Neural cell (in vitro differentiated cells): ENCODE results near the gene SOCS6. TPM values are rescaled to one million over a fixed set of nuclear protein-coding genes. Genes with fewer than 3 reads are reported as not detected.

Experiments
- H2AFZ ChIP-seq: fragments of 200-600, 300-800 bp; sonication (generic), shearing (Covaris generic); 2 replicates; pipeline ENCODE4 v1.6.0; 2014; ENCODE audit warnings: low read depth, mild to moderate bottlenecking, antibody characterized with exemption, low read length, moderate library complexity
- H3F3A ChIP-seq: fragments of 200-600 bp; shearing (Covaris generic); 2 replicates; pipeline ENCODE4 v1.6.1; 2016; ENCODE audit warnings: mild to moderate bottlenecking, moderate library complexity, mixed read lengths, antibody characterized with exemption, low read length; ENCODE audit not compliant: insufficient read depth, poor library complexity, severe bottlenecking
- H3K27ac ChIP-seq: fragments of 200-600, 300-800 bp; sonication (generic), shearing (Covaris generic); 2 replicates; pipeline ENCODE4 v1.5.1; 2014; ENCODE audit warnings: mild to moderate bottlenecking, low read length, moderate library complexity
- H3K27me3 ChIP-seq: fragments of 300-800, 200-600 bp; sonication (generic), shearing (Covaris generic); 2 replicates; pipeline ENCODE4 v1.6.0; 2014; ENCODE audit warnings: mild to moderate bottlenecking, low read depth, low read length, moderate library complexity; ENCODE audit not compliant: insufficient read depth
- H3K36me3 ChIP-seq: fragments of 300-800, 200-600 bp; sonication (generic), shearing (Covaris generic); 2 replicates; pipeline ENCODE4 v1.5.1; 2014; ENCODE audit warnings: mild to moderate bottlenecking, antibody characterized with exemption, low read length, moderate library complexity; ENCODE audit not compliant: insufficient read depth
- H3K4me2 ChIP-seq: fragments of 300-800, 200-600 bp; sonication (generic), shearing (Covaris generic); 2 replicates; pipeline ENCODE4 v1.6.0; 2014; ENCODE audit warnings: mild to moderate bottlenecking, low read length
- H3K4me3 ChIP-seq: fragments of 300-800, 200-600 bp; sonication (generic), shearing (Covaris generic); 2 replicates; pipeline ENCODE4 v1.5.1; 2014; ENCODE audit warnings: mild to moderate bottlenecking, low read length, moderate library complexity
- H3K79me2 ChIP-seq: fragments of 200-600 bp; shearing (Covaris generic); replicated peaks from 2 replicates; pipeline ENCODE4 v1.6.0; 2014; ENCODE audit warnings: mild to moderate bottlenecking, low read length, moderate library complexity; ENCODE audit not compliant: insufficient read depth
- H3K9ac ChIP-seq: fragments of 300-800, 200-600 bp; sonication (generic), shearing (Covaris generic); 2 replicates; pipeline ENCODE4 v1.6.1; 2016; ENCODE audit warnings: mild to moderate bottlenecking, low read length, mixed read lengths
- H3K9me2 ChIP-seq: fragments of 200-600 bp; shearing (Covaris generic); 2 replicates; pipeline ENCODE4 v1.6.1; 2016; ENCODE audit warnings: mild to moderate bottlenecking, low read length, mixed read lengths; ENCODE audit not compliant: insufficient read depth
- H3K9me3 ChIP-seq: fragments of 200-600, 300-800 bp; sonication (generic), shearing (Covaris generic); 2 replicates; pipeline ENCODE4 v1.6.1; 2016; ENCODE audit warnings: mild to moderate bottlenecking, mixed run types, low read length, moderate library complexity, mixed read lengths
- H4K20me1 ChIP-seq: fragments of 200-600 bp; shearing (Covaris generic); 2 replicates; pipeline ENCODE4 v1.6.1; 2016; ENCODE audit warnings: mild to moderate bottlenecking, mixed run types; ENCODE audit not compliant: insufficient read depth
- EP300 ChIP-seq: fragments of 450-650 bp; conservative IDR thresholded peaks from 2 replicates; pipeline ENCODE4 v1.6.1; 2014; ENCODE audit warnings: antibody characterized with exemption, mild to moderate bottlenecking, moderate library complexity; ENCODE audit not compliant: poor library complexity, severe bottlenecking
- EZH2 ChIP-seq: fragments of 200-600, 300-800 bp; shearing (Covaris generic), sonication (generic); IDR thresholded peaks from 2 replicates; pipeline ENCODE4 v1.6.1; 2014; ENCODE audit warnings: antibody characterized with exemption, low read length, borderline replicate concordance, mild to moderate bottlenecking; ENCODE audit not compliant: insufficient read depth, poor library complexity, severe bottlenecking
- MXI1 ChIP-seq: fragments of 450-650 bp; conservative IDR thresholded peaks from 2 replicates; pipeline ENCODE4 v1.6.1; 2014; ENCODE audit warnings: antibody characterized with exemption, mild to moderate bottlenecking; ENCODE audit not compliant: poor library complexity, severe bottlenecking
- TAF1 ChIP-seq: IDR thresholded peaks from 2 replicates; pipeline ENCODE4 v1.6.1; 2012; ENCODE audit warnings: low read depth
- polyA plus RNA-seq: library from polyadenylated mRNA; depleted of rRNA; stranded (reverse); fragments of >200 nt; gene quantifications from 2 replicates; pipeline ENCODE4 v1.2.3, GENCODE V29; 2014
- TF ChIP-seq, protein P1 (sequence below): IDR thresholded peaks from 2 replicates; pipeline ENCODE4 v1.6.1; 2012; ENCODE audit warnings: borderline replicate concordance

The SOCS6 gene
- polyA plus RNA-seq, 1 donor from 2014 or later = 21.9 TPM

DNA sequence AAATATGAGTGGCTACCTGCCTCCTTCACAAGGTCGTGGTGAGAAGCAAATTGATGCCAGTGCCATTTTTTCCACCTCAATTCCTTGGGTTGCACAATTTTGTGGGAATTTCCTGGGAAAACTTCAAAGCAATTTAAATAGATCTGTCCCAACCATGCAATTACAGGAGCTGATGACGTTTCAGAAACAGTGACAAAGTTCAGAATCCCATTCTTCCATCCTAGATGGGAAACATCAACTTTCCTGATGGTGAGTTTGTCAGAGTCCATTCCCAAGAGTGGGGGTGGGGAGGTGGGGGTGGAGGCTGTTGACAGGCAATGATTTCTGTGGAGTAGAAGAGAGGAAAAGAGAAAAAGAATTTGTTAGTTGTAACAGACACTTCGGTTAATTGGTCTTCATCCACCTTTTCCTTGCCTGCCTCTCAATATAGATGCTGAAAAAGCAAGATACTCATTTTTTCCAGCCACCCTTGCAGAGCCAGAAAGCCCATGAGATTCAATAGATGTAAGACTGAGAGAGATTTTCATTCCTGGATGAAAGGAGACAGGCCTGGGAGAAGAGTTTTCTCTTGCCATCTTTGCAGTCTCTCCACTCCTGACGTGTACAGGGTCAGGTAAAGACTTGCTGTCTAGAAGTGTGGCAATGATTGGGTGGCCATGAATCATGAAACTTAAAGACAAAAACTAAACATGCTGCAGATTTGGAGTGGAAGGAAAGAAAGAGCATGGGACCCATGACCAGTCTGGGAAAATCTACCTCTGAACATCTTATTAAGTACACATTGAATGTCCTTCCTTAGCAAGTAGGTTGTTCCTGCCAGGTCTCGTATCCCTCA is 47.3 kb downstream of the SOCS6 start:
- H4K20me1 ChIP-seq = no peaks in the 10 kb centered on the region
- no peak overlapping the region for H3K27ac ChIP-seq
- no peak overlapping the region for H3K9ac ChIP-seq
- H3K36me3 ChIP-seq = no peaks in the 10 kb centered on the region
- H3K9me2 ChIP-seq = no peaks in the 10 kb centered on the region
- no peak overlapping the region for H2AFZ ChIP-seq
- TF ChIP-seq MXI1 (no peak), EP300 (no peak), EZH2 (no peak)
- no peak overlapping the region for H3K4me3 ChIP-seq
- H3K4me2 ChIP-seq = no peak overlapping the region
- H3F3A ChIP-seq = no peaks in the 10 kb centered on the region
- no peaks in the 10 kb centered on the region for H3K79me2 ChIP-seq
- no peaks in the 10 kb centered on the region for H3K9me3 ChIP-seq
- no peaks in the 10 kb centered on the region for H3K27me3 ChIP-seq

DNA sequence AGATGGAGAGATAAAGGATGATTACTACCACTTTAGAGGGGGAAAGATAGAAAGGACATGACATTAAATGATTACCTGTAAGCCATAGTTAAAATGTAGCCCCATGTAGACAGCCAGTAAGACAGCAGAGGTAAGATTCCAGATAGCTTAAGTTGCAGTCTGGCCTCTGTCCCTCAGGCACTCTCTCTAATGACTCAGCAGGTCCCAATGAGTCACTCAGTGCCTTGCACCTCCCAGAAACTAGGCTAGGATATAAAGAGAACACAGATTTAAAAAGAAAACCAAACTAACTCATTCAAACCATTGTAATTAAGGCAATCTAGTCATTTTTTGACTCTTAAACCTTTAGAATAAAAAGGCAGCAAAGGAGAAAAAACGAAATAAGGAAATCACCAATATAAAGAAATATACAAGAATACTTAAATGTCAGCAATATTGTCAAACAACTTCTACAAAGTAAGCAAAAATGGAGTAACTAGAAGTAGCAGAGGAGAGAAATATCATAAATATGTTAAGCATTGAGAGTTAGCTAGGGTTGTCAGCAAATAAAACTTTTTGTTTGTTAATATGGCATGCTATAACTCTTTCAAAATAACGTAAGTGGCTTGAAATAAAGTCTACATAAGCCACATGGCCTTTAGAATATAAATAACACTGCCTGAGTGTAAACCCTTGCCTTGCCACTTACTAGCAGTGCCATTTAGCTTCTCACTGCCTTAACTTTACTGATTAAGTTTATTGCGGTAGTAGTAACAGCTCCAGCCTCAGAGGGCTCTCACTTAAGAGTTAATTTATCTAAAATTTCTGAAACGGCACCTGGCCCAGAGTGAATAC is 48.5 kb downstream of the SOCS6 start:
- no peaks in the 10 kb centered on the region for H3K9me3 ChIP-seq
- no peak overlapping the region for H3K27ac ChIP-seq
- no peaks in the 10 kb centered on the region for H3K79me2 ChIP-seq
- TF ChIP-seq EP300 = no peak
- no peak overlapping the region for H2AFZ ChIP-seq
- H4K20me1 ChIP-seq = no peaks in the 10 kb centered on the region
- no peaks in the 10 kb centered on the region for H3K27me3 ChIP-seq
- H3F3A ChIP-seq = no peaks in the 10 kb centered on the region
- no peaks in the 10 kb centered on the region for H3K9me2 ChIP-seq
- H3K9ac ChIP-seq = no peak overlapping the region
- no peak overlapping the region for H3K4me3 ChIP-seq
- no peaks in the 10 kb centered on the region for H3K36me3 ChIP-seq
- no peak overlapping the region for H3K4me2 ChIP-seq

DNA sequence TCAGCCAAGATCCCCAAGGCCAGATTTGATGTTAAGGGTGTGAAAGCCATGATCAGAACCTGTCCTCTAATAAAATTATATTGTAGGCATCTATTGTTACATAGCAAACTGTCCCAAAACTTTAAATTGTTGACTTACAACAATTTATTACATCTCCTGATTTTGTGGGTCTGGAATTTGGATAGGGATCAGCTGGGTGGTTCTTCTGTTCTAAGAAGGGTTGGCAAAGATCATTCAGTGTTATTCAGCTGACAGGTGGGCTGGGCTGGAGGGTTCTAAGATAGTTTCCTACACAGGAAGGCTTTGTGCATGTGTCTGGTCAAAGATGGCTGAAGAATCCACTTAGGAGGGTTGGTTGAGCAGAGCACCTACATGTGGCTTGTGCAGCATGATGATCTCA is 50.0 kb downstream of the SOCS6 start:
- Histone ChIP-seq H3K27me3 (no peaks in the 10 kb centered on the region), H3K4me2 (no peak overlapping the region), H4K20me1 (no peaks in the 10 kb centered on the region), H3K36me3 (no peaks in the 10 kb centered on the region), H3K79me2 (no peaks in the 10 kb centered on the region), H2AFZ (no peak overlapping the region), H3F3A (no peaks in the 10 kb centered on the region), H3K9me2 (no peaks in the 10 kb centered on the region), H3K27ac (no peak overlapping the region), H3K9me3 (no peaks in the 10 kb centered on the region), H3K4me3 (no peak overlapping the region), H3K9ac (no peak overlapping the region)
- TF ChIP-seq EP300 = no peak
- no peak for TF ChIP-seq TAF1
- TF ChIP-seq, protein P1, sequence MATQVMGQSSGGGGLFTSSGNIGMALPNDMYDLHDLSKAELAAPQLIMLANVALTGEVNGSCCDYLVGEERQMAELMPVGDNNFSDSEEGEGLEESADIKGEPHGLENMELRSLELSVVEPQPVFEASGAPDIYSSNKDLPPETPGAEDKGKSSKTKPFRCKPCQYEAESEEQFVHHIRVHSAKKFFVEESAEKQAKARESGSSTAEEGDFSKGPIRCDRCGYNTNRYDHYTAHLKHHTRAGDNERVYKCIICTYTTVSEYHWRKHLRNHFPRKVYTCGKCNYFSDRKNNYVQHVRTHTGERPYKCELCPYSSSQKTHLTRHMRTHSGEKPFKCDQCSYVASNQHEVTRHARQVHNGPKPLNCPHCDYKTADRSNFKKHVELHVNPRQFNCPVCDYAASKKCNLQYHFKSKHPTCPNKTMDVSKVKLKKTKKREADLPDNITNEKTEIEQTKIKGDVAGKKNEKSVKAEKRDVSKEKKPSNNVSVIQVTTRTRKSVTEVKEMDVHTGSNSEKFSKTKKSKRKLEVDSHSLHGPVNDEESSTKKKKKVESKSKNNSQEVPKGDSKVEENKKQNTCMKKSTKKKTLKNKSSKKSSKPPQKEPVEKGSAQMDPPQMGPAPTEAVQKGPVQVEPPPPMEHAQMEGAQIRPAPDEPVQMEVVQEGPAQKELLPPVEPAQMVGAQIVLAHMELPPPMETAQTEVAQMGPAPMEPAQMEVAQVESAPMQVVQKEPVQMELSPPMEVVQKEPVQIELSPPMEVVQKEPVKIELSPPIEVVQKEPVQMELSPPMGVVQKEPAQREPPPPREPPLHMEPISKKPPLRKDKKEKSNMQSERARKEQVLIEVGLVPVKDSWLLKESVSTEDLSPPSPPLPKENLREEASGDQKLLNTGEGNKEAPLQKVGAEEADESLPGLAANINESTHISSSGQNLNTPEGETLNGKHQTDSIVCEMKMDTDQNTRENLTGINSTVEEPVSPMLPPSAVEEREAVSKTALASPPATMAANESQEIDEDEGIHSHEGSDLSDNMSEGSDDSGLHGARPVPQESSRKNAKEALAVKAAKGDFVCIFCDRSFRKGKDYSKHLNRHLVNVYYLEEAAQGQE = no peak
